WTC11 (cell line): ENCODE data around the gene DUOX1. TPM values are rescaled to one million over a fixed set of nuclear protein-coding genes. Genes with fewer than 3 reads are reported as not detected.

Source experiments
- ATAC-seq: fragments of 200-7000 bp; cut with Tn5 transposase; 2 replicates; pipeline ENCODE4 v1.10.0; 2021; ENCODE audit warnings: mild to moderate bottlenecking, moderate library complexity
- CTCF ChIA-PET: fragments of 300-600 bp; sonication (Branson Sonifier 250); formaldehyde crosslinking; loops from one replicate; lab custom pipeline; 2021; ENCODE audit warnings: antibody characterized with exemption; lab: Charles Lee
- POLR2A ChIA-PET: fragments of 350-600 bp; sonication (Branson Sonifier 250); formaldehyde crosslinking; loops from one replicate; lab custom pipeline; 2021; ENCODE audit warnings: antibody characterized with exemption; lab: Charles Lee
- DNase-seq: peaks from one replicate; pipeline ENCODE4 v3.0.0; 2021; ENCODE audit warnings: low spot score
- H3K27ac Mint-ChIP-seq: 2 replicates; pipeline ENCODE4 v1.8.0; 2021; ENCODE audit warnings: mixed read lengths
- H3K27me3 Mint-ChIP-seq: 2 replicates; pipeline ENCODE4 v1.8.0; 2021; ENCODE audit warnings: low read depth, mild to moderate bottlenecking, moderate library complexity, mixed read lengths
- H3K36me3 Mint-ChIP-seq: 2 replicates; pipeline ENCODE4 v1.8.0; 2021; ENCODE audit warnings: mixed read lengths
- H3K4me1 Mint-ChIP-seq: 2 replicates; pipeline ENCODE4 v1.8.0; 2022; ENCODE audit warnings: mixed read lengths
- H3K4me3 Mint-ChIP-seq: 2 replicates; pipeline ENCODE4 v1.8.0; 2021; ENCODE audit warnings: mild to moderate bottlenecking, moderate library complexity, mixed read lengths
- H3K9me3 Mint-ChIP-seq: 2 replicates; pipeline ENCODE4 v1.8.0; 2021; ENCODE audit warnings: mixed read lengths
- E2F4 ChIP-seq: sonication (generic); formaldehyde crosslinking; IDR thresholded peaks from 2 replicates; pipeline ENCODE4 v1.8.1; 2022; ENCODE audit warnings: low read depth, mild to moderate bottlenecking, moderate library complexity, missing genetic modification reagents, borderline replicate concordance
- ETV6 ChIP-seq: sonication (generic); formaldehyde crosslinking; IDR thresholded peaks from 2 replicates; pipeline ENCODE4 v1.8.1; 2022; ENCODE audit warnings: mild to moderate bottlenecking, missing genetic modification reagents
- HMGXB4 ChIP-seq: sonication (generic); formaldehyde crosslinking; IDR thresholded peaks from 2 replicates; pipeline ENCODE4 v1.8.1; 2023; ENCODE audit warnings: mild to moderate bottlenecking, moderate library complexity, missing genetic modification reagents
- JUN ChIP-seq: sonication (generic); formaldehyde crosslinking; IDR thresholded peaks from 2 replicates; pipeline ENCODE4 v1.8.0; 2023; ENCODE audit warnings: mild to moderate bottlenecking, missing genetic modification reagents
- MLX ChIP-seq: sonication (generic); formaldehyde crosslinking; IDR thresholded peaks from 2 replicates; pipeline ENCODE4 v1.8.1; 2023; ENCODE audit warnings: mild to moderate bottlenecking, missing genetic modification reagents, moderate library complexity
- OVOL2 ChIP-seq: fragments of 250-450 bp; sonication (Bioruptor Pico); IDR thresholded peaks from 2 replicates; pipeline ENCODE4 v1.9.0; 2021; ENCODE audit warnings: mild to moderate bottlenecking, borderline replicate concordance
- SP1 ChIP-seq: sonication (generic); formaldehyde crosslinking; conservative IDR thresholded peaks from 2 replicates; pipeline ENCODE4 v1.8.1; 2022; ENCODE audit warnings: missing genetic modification reagents
- USF2 ChIP-seq: sonication (generic); formaldehyde crosslinking; IDR thresholded peaks from 2 replicates; pipeline ENCODE4 v1.8.1; 2023; ENCODE audit warnings: mild to moderate bottlenecking, missing genetic modification reagents, moderate library complexity
- ZNF281 ChIP-seq: sonication (generic); formaldehyde crosslinking; IDR thresholded peaks from 2 replicates; pipeline ENCODE4 v1.8.0; 2023; ENCODE audit warnings: mild to moderate bottlenecking, missing genetic modification reagents
- ZNF423 ChIP-seq: fragments of 250-450 bp; sonication (Bioruptor Pico); IDR thresholded peaks from 2 replicates; pipeline ENCODE4 v2.1.2; 2022; ENCODE audit warnings: mild to moderate bottlenecking, moderate library complexity
- total RNA-seq: library from RNA; stranded (reverse); gene quantifications from 3 replicates; pipeline ENCODE4 v1.2.3, GENCODE V29; 2021
- TF ChIP-seq, protein P1 (sequence below): fragments of 200-600 bp; IDR thresholded peaks from 2 replicates; pipeline ENCODE4 v1.8.0; 2022; ENCODE audit warnings: antibody characterized with exemption
- TF ChIP-seq, protein P2 (sequence below): sonication (generic); formaldehyde crosslinking; IDR thresholded peaks from 2 replicates; pipeline ENCODE4 v1.8.1; 2023; ENCODE audit warnings: mild to moderate bottlenecking, missing genetic modification reagents, borderline replicate concordance
- TF ChIP-seq, protein P3 (sequence below): sonication (generic); formaldehyde crosslinking; IDR thresholded peaks from 2 replicates; pipeline ENCODE4 v1.8.1; 2022; ENCODE audit warnings: mild to moderate bottlenecking, missing genetic modification reagents, moderate library complexity, borderline replicate concordance
- TF ChIP-seq, protein P4 (sequence below): sonication (generic); formaldehyde crosslinking; IDR thresholded peaks from 2 replicates; pipeline ENCODE4 v1.8.1; 2022; ENCODE audit warnings: mild to moderate bottlenecking, moderate library complexity, missing genetic modification reagents

The DUOX1 gene
- total RNA-seq, 1 experiment from 2014 or later, result 1.3 TPM

DNA sequence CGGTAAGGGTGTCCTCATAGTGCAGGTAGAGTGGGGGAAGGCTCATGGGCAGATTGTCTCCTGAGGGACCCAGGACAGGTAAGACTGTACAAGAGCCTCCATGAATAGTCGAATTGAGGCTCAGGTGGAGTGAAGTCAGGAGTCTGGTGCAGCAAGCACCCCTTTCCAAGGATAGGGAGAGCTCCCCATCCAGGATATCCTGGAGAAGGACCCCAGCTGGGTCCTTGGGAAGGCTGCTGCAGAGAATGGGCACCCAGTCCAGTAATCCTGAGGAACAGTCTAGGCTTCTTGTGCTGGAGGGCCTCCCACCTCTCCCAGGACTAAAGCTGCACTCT is 15.1 kb upstream of the DUOX1 start (continued):
- TF ChIP-seq, protein P1, sequence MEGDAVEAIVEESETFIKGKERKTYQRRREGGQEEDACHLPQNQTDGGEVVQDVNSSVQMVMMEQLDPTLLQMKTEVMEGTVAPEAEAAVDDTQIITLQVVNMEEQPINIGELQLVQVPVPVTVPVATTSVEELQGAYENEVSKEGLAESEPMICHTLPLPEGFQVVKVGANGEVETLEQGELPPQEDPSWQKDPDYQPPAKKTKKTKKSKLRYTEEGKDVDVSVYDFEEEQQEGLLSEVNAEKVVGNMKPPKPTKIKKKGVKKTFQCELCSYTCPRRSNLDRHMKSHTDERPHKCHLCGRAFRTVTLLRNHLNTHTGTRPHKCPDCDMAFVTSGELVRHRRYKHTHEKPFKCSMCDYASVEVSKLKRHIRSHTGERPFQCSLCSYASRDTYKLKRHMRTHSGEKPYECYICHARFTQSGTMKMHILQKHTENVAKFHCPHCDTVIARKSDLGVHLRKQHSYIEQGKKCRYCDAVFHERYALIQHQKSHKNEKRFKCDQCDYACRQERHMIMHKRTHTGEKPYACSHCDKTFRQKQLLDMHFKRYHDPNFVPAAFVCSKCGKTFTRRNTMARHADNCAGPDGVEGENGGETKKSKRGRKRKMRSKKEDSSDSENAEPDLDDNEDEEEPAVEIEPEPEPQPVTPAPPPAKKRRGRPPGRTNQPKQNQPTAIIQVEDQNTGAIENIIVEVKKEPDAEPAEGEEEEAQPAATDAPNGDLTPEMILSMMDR, result no peak
- TF ChIP-seq ZNF281 (no peak), E2F4 (CRISPR knock-in tag) (no peak), MLX (CRISPR knock-in tag) (no peak)

DNA sequence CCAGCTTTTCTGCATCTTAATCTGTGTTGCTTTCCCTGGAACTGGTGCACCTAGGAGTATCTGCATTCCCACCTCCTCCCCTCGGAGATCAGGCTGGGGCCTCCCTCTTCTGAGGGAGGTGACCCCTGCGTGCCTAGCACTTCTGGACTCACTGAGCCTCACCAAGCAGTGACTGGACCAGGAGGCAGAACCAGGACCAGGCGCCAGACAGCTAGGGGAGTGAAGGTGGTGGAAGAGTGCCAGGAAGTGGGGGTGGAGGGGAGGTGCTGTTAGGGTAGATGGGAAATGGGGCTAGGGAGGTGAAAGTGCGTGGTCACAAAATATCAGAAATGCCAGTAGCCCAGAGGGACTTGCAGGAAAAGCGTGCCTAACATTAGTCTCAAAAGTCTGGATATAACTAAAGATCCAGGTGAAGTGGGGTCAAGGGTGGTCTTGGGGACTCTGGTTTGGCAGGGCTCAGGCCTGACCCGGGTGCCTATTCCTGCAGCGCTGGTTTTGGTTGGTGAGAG is 14.4 kb upstream of the DUOX1 start:
- no peak overlapping the region for H3K4me3 Mint-ChIP-seq
- H3K36me3 Mint-ChIP-seq, result no peaks in the 10 kb centered on the region
- H3K9me3 Mint-ChIP-seq, result no peaks in the 10 kb centered on the region
- H3K4me1 Mint-ChIP-seq, result peaks cover 43% of the 10 kb centered on the region
- peaks cover 99% of the 10 kb centered on the region for H3K27me3 Mint-ChIP-seq
- ATAC-seq, result no peak
- DNase-seq, result no peak
- H3K27ac Mint-ChIP-seq, result no peak overlapping the region
- CTCF ChIA-PET, result interaction anchor here (0.6 to 8.3 kb wide), 4 partner anchors 8 to 37 kb away, joined by 4 to 231 read pairs (median 4); partner anchors contain the start of genes DUOX1 and DUOXA1
- POLR2A ChIA-PET, result no interaction called here
- TF ChIP-seq JUN (CRISPR knock-in tag) (no peak), HMGXB4 (CRISPR knock-in tag) (no peak), SP1 (CRISPR knock-in tag) (no peak), ZNF423 (no peak), USF2 (CRISPR knock-in tag) (no peak), OVOL2 (no peak), ETV6 (no peak)
- TF ChIP-seq, protein P2, sequence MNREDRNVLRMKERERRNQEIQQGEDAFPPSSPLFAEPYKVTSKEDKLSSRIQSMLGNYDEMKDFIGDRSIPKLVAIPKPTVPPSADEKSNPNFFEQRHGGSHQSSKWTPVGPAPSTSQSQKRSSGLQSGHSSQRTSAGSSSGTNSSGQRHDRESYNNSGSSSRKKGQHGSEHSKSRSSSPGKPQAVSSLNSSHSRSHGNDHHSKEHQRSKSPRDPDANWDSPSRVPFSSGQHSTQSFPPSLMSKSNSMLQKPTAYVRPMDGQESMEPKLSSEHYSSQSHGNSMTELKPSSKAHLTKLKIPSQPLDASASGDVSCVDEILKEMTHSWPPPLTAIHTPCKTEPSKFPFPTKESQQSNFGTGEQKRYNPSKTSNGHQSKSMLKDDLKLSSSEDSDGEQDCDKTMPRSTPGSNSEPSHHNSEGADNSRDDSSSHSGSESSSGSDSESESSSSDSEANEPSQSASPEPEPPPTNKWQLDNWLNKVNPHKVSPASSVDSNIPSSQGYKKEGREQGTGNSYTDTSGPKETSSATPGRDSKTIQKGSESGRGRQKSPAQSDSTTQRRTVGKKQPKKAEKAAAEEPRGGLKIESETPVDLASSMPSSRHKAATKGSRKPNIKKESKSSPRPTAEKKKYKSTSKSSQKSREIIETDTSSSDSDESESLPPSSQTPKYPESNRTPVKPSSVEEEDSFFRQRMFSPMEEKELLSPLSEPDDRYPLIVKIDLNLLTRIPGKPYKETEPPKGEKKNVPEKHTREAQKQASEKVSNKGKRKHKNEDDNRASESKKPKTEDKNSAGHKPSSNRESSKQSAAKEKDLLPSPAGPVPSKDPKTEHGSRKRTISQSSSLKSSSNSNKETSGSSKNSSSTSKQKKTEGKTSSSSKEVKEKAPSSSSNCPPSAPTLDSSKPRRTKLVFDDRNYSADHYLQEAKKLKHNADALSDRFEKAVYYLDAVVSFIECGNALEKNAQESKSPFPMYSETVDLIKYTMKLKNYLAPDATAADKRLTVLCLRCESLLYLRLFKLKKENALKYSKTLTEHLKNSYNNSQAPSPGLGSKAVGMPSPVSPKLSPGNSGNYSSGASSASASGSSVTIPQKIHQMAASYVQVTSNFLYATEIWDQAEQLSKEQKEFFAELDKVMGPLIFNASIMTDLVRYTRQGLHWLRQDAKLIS, result no peak
- TF ChIP-seq, protein P3, sequence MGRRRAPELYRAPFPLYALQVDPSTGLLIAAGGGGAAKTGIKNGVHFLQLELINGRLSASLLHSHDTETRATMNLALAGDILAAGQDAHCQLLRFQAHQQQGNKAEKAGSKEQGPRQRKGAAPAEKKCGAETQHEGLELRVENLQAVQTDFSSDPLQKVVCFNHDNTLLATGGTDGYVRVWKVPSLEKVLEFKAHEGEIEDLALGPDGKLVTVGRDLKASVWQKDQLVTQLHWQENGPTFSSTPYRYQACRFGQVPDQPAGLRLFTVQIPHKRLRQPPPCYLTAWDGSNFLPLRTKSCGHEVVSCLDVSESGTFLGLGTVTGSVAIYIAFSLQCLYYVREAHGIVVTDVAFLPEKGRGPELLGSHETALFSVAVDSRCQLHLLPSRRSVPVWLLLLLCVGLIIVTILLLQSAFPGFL (CRISPR knock-in tag), result no peak
- TF ChIP-seq, protein P4, sequence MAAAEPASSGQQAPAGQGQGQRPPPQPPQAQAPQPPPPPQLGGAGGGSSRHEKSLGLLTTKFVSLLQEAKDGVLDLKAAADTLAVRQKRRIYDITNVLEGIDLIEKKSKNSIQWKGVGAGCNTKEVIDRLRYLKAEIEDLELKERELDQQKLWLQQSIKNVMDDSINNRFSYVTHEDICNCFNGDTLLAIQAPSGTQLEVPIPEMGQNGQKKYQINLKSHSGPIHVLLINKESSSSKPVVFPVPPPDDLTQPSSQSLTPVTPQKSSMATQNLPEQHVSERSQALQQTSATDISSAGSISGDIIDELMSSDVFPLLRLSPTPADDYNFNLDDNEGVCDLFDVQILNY (CRISPR knock-in tag), result no peak
- TF ChIP-seq, protein P1, result no peak
